ENCODE data around the gene KLF2.

GRCh38 chr19:16373989-16374388 lies 49.4 kb downstream of the KLF2 start:
- TF ChIP-seq CTCF (IDR thresholded peaks at IDR 0.05; ENCODE audit: low read length) = no peak
- no peak for TF ChIP-seq EZH2 (IDR thresholded peaks at IDR 0.05; ENCODE audit: borderline replicate concordance, low read length)

Data from OCI-LY1 (cell line).